GM19025 (cell line): ENCODE data around the gene MFAP1.
A peak's percentile ranks its signal among the peaks of the same experiment; 100 is the strongest.

Experiments
- ATAC-seq: cut with Tn5 transposase; IDR thresholded peaks from one replicate; pipeline ENCODE4 v1.9.1; 2021; ENCODE audit warnings: mild to moderate bottlenecking, low read depth, moderate library complexity; ENCODE audit not compliant: unreplicated experiment

Gene MFAP1

DNA sequence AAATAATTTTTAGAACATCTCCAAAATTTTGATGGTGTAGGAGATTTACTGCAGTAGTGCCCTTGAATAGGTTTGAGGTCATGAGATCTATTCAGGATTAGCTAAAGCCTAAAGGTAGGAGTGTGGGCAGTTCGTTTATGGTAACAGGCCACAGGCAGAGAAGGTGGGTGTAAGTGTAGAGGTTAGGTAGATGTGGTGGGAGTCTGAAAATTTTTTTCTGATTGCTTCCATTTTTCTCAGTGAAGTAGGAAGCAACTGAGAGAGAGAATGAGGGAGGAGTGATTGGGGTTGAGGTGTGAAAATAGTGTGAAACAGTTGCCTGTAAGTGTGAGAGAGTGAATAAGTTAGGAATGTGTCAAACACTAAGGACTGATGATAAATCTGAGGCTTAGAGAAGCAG, 45.5 kb downstream of the MFAP1 start:
- no peak for ATAC-seq

DNA sequence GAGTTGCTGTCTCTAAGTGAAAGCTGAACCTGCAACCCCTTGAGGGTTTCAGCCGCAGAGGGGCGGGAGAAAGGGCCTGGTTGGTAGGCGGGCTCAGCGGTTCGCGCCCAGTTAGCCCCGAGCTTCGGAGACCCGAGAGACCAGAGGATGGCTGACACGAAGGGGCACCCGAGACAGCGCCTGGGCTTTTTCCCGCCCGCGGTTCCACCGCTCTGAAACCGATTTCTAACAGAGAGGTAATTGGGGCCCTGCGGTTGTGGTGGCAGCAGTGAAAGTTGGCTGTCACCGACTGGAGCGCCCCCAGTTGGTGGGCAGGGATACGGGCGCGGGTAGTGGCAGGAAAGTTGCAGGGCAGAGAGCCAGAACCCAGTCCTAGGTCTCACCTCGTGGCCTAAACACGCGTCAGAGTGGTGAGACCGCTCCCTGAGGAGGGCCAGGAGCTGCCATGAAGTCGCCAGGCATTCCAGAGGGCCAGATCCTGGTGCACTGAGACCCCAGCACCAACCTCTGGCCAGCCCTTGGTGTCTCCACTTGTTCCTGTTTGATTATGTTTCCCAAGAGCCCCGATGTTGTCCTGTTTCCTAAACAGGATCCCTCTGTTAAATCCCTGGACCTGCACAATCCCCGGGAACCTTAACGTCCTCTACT, 47.1 kb downstream of the MFAP1 start:
- ATAC-seq = peak; percentile 38

- ATAC-seq = peak; percentile 35
Measured at GRCh38 chr15:43776718-43777266, 47.7 kb downstream of the MFAP1 start, which contains the start of gene ELL3. Gene ELL3, minus strand, starts transcription at chr15:43776966. Its CDS starts 65 bp downstream, at chr15:43776901.

DNA sequence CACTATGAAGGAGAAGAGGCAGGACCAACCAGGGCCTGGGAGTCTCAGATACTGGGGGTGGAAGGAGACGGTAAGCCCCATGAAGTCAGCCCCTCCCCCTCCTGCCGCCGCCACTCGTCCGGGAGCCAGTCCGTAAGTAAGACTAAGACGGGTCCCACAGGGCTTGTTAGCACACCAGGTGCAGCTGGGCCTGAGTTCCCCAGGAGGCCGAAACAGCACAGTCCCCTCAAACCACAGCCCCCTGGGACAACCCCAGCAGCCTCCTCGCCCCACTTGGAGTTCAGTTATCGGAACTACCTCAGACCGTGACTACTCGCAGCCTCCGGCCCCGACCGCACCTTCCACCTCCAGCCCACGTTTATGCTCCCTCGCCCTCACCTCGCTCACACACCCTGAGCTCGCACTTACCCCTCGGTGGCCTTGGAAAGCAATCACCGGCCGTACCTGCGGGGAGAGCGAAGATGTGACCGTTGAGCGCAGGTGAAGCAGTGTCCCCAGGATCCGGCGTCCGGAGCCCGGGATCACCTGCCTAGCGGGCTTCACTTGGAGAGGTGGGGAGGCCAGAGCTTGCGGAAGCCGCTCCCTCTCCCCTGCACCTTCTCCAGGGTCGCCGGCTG, 48.3 kb downstream of the MFAP1 start:
- peak; percentile 67 for ATAC-seq

GRCh38 chr15:43775411-43775965, 49.0 kb downstream of the MFAP1 start:
- no peak for ATAC-seq

GRCh38 chr15:43774062-43774461, 50.4 kb downstream of the MFAP1 start:
- ATAC-seq = no peak

- no peak for ATAC-seq
Measured at GRCh38 chr15:43772624-43773023, 51.9 kb downstream of the MFAP1 start.

- no peak for ATAC-seq
Measured at GRCh38 chr15:43771816-43772215, 52.7 kb downstream of the MFAP1 start.

DNA sequence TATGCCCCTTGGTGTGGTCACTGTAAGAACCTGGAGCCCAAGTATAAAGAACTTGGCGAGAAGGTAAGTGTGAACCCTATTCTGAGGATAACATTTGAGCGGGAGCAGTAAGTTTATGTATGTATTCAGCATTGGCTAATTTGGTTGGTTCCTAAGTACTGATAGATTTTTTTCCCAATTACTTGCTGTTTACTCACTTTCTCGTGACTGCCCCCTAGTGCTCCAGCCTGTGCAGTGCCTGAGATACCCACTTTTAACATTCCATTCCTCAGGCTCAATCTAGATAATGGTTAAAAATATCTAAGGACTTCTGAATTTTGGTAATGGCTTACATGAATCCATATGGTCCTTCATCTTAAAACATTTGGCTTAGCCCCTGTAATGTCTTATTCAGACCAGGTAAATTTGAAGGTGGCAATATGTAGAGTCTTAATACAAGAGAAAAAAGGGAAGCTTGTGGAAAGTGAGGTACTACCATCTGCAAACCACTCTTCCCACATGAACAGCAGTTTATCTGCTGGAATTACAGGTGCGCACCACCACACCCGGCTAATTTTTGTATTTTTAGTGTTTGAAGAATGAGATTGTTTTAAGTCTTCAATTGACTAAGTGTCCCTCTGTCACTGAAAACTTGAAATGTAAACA, 54.8 kb downstream of the MFAP1 start:
- no peak for ATAC-seq

GRCh38 chr15:43763819-43764446, 60.6 kb downstream of the MFAP1 start:
- ATAC-seq = no peak

DNA sequence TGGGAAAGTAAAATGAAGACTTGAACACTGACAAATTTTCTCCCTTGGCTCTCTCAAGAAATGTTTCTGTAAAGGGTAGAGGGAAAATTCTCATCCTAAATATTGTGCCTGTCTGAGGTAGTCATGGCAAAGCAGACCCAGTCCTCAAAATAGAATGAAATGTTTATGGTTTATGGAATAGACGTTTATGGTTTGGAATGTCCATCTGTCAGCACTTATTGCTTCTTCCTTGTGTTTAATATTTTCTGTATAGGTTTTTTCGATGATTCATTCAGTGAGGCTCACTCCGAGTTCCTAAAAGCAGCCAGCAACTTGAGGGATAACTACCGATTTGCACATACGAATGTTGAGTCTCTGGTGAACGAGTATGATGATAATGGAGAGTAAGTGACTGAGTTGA, 61.7 kb downstream of the MFAP1 start:
- ATAC-seq = no peak
